ENCODE measurements around the gene ARL17B. TPM values are rescaled to one million over a fixed set of nuclear protein-coding genes. Genes with fewer than 3 reads are reported as not detected.
"Not testable (repeated sequence)": the region's sequence is repeated elsewhere in the genome, so short reads cannot be mapped to it uniquely, and the experiment has no call there.

ARL17B gene
- polyA plus RNA-seq, 3 donors, result 10.0 to 25.0 (median 16.3) TPM

- not testable (repeated sequence) for DNase-seq (ENCODE audit: extremely low read depth in 1 of 11, low read depth in 9 of 11, low spot score in 4 of 11)
These were observed 19.4 kb downstream of the ARL17B start for GRCh38 chr17:46342131-46342530.

- not testable (repeated sequence) for DNase-seq (ENCODE audit: extremely low read depth in 1 of 11, low read depth in 9 of 11, low spot score in 4 of 11)
These were observed 20.3 kb downstream of the ARL17B start for GRCh38 chr17:46341220-46341619.

- not testable (repeated sequence) for DNase-seq (ENCODE audit: extremely low read depth in 1 of 11, low read depth in 9 of 11, low spot score in 4 of 11)
These were observed 66.7 kb downstream of the ARL17B start, which contains the start of gene LRRC37A for GRCh38 chr17:46294831-46295230. Gene LRRC37A, plus strand, starts transcription at chr17:46295131. Its CDS starts 3 bp downstream, at chr17:46295134.

- not testable (repeated sequence) for DNase-seq (ENCODE audit: extremely low read depth in 1 of 11, low read depth in 9 of 11, low spot score in 4 of 11)
These were observed 69.9 kb downstream of the ARL17B start for GRCh38 chr17:46291618-46292017.

- DNase-seq (ENCODE audit: extremely low read depth in 1 of 11, low read depth in 9 of 11, low spot score in 4 of 11), result not testable (repeated sequence)
These were observed 70.5 kb downstream of the ARL17B start for GRCh38 chr17:46290906-46291546.

- not testable (repeated sequence) for DNase-seq (ENCODE audit: extremely low read depth in 1 of 11, low read depth in 9 of 11, low spot score in 4 of 11)
These were observed 74.0 kb downstream of the ARL17B start for GRCh38 chr17:46287587-46287986.

GRCh38 chr17:46286764-46287221 lies 74.8 kb downstream of the ARL17B start:
- peak in 8 of 11 donors; percentile 35 to 72 (median 57) for DNase-seq (ENCODE audit: extremely low read depth in 1 of 11, low read depth in 9 of 11, low spot score in 4 of 11)

- DNase-seq (ENCODE audit: extremely low read depth in 1 of 11, low read depth in 9 of 11, low spot score in 4 of 11), result not testable (repeated sequence)
These were observed 76.1 kb downstream of the ARL17B start for GRCh38 chr17:46285500-46285899.

- DNase-seq (ENCODE audit: extremely low read depth in 1 of 11, low read depth in 9 of 11, low spot score in 4 of 11), result not testable (repeated sequence)
These were observed 77.1 kb downstream of the ARL17B start for GRCh38 chr17:46284467-46284866.

- DNase-seq (ENCODE audit: extremely low read depth in 1 of 11, low read depth in 9 of 11, low spot score in 4 of 11), result not testable (repeated sequence)
These were observed 78.9 kb downstream of the ARL17B start for GRCh38 chr17:46282635-46283034.

GRCh38 chr17:46281336-46281735 lies 80.2 kb downstream of the ARL17B start:
- not testable (repeated sequence) for DNase-seq (ENCODE audit: extremely low read depth in 1 of 11, low read depth in 9 of 11, low spot score in 4 of 11)

GRCh38 chr17:46276728-46277479 lies 84.7 kb downstream of the ARL17B start:
- not testable (repeated sequence) for DNase-seq (ENCODE audit: extremely low read depth in 1 of 11, low read depth in 9 of 11, low spot score in 4 of 11)

GRCh38 chr17:46274238-46274637 lies 87.3 kb downstream of the ARL17B start:
- DNase-seq (ENCODE audit: extremely low read depth in 1 of 11, low read depth in 9 of 11, low spot score in 4 of 11), result no peak

- no peak for DNase-seq (ENCODE audit: extremely low read depth in 1 of 11, low read depth in 9 of 11, low spot score in 4 of 11)
These were observed 87.9 kb downstream of the ARL17B start for GRCh38 chr17:46273541-46274236.

GRCh38 chr17:46270032-46270431 lies 91.5 kb downstream of the ARL17B start:
- DNase-seq (ENCODE audit: extremely low read depth in 1 of 11, low read depth in 9 of 11, low spot score in 4 of 11), result no peak

- DNase-seq (ENCODE audit: extremely low read depth in 1 of 11, low read depth in 9 of 11, low spot score in 4 of 11), result peak in 10 of 11 donors; percentile 70 to 91 (median 84)
These were observed 94.7 kb downstream of the ARL17B start for GRCh38 chr17:46266656-46267544.

- DNase-seq (ENCODE audit: extremely low read depth in 1 of 11, low read depth in 9 of 11, low spot score in 4 of 11), result peak in 2 of 11 donors; percentile 5 to 30
These were observed 95.4 kb downstream of the ARL17B start for GRCh38 chr17:46266063-46266655.

All from renal cortex interstitium (tissue), 11 donors.